Prostate gland (tissue), 2 donors: Measurements from ENCODE around the gene AVPR2. TPM values are rescaled to one million over a fixed set of nuclear protein-coding genes. Genes with fewer than 3 reads are reported as not detected.

Source experiments
- DNase-seq: peaks from one replicate; pipeline ENCODE4 v3.0.0-alpha.2; 2019; ENCODE audit warnings: low spot score
- H3K27ac ChIP-seq, 2 donors: fragments of 200-600 bp; sonication (generic); 2 replicates each; pipeline ENCODE4 v1.5.1; 2017 to 2019
- H3K27me3 ChIP-seq: fragments of 200-600 bp; sonication (generic); replicated peaks from 2 replicates; pipeline ENCODE4 v1.5.1; 2019; ENCODE audit not compliant: insufficient read depth
- H3K36me3 ChIP-seq, 2 donors: fragments of 200-600 bp; sonication (generic); 1 replicate in 1 of 2; 2 replicates in 1 of 2; pipeline versions ENCODE4 v1.5.1 to v1.8.1; 2017 to 2019
- H3K4me1 ChIP-seq: fragments of 200-600 bp; sonication (generic); replicated peaks from 2 replicates; pipeline ENCODE4 v1.5.1; 2019
- H3K4me3 ChIP-seq, 2 donors: fragments of 200-600 bp; sonication (generic); 2 replicates each; pipeline ENCODE4 v1.5.1; 2017 to 2019
- H3K9me3 ChIP-seq: fragments of 200-600 bp; sonication (generic); 2 replicates; pipeline ENCODE4 v1.5.1; 2017
- POLR2A ChIP-seq: fragments of 450-650 bp; IDR thresholded peaks from one replicate; pipeline ENCODE4 v1.6.1; 2016; ENCODE audit warnings: antibody characterized with exemption, mild to moderate bottlenecking
- POLR2AphosphoS5 ChIP-seq: sonication (generic); formaldehyde crosslinking; IDR thresholded peaks from one replicate; pipeline ENCODE4 v1.6.1; 2017; ENCODE audit warnings: antibody characterized with exemption
- WGBS: methylation state at CpG from one replicate; pipeline ENCODE4 v1.1.5; 2018; 5-methylcytosine and 5-hydroxymethylcytosine counted together
- intact Hi-C: fragments of 100-400 bp; cut with DNase I; formaldehyde crosslinking; loops from one replicate; pipeline ENCODE4 v1.14.2; 2022
- total RNA-seq, 2 donors: library from RNA; depleted of rRNA; stranded (reverse); fragments of >200 nt; gene quantifications; one replicate each; pipeline ENCODE4 v1.1.0, GENCODE V29; 2016
- TF ChIP-seq, protein P1 (sequence below), 4 experiments: fragments of 200-600 bp in 2 of 4; fragments of 450-650 bp in 2 of 4; sonication (generic) in 2 of 4; IDR thresholded peaks; 1 replicate in 3 of 4; 2 replicates in 1 of 4; pipeline ENCODE4 v1.5.1; 2016 to 2019; ENCODE audit warnings: antibody characterized with exemption in 4 of 4, mild to moderate bottlenecking in 2 of 4, moderate library complexity in 2 of 4

AVPR2 gene
- total RNA-seq, 2 donors from 2014 or later = 0.41 to 2.5 TPM

DNA sequence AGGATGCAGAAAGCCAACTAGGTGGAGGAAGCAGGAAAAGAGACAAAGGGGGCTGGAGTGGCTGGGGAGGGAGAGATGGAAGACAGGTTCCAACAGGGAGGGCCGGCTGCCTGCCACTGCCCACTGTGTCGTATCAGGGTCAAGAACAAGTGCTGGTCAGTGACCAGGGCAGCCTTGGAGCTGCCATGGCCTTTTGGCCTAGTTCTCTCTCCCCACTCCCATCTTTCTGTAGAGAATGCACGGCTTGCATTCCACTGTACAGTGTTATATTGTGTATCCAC is 30.4 kb upstream of the AVPR2 start:
- intact Hi-C loops = no loop called here
- Histone ChIP-seq H3K9me3 (no peaks in the 10 kb centered on the region), H3K36me3 (no peaks in the 10 kb centered on the region), H3K27me3 (no peaks in the 10 kb centered on the region), H3K27ac (no peak overlapping the region), H3K4me3 (no peak overlapping the region), H3K4me1 (no peaks in the 10 kb centered on the region)
- TF ChIP-seq POLR2AphosphoS5 = no peak
- TF ChIP-seq, protein P1, sequence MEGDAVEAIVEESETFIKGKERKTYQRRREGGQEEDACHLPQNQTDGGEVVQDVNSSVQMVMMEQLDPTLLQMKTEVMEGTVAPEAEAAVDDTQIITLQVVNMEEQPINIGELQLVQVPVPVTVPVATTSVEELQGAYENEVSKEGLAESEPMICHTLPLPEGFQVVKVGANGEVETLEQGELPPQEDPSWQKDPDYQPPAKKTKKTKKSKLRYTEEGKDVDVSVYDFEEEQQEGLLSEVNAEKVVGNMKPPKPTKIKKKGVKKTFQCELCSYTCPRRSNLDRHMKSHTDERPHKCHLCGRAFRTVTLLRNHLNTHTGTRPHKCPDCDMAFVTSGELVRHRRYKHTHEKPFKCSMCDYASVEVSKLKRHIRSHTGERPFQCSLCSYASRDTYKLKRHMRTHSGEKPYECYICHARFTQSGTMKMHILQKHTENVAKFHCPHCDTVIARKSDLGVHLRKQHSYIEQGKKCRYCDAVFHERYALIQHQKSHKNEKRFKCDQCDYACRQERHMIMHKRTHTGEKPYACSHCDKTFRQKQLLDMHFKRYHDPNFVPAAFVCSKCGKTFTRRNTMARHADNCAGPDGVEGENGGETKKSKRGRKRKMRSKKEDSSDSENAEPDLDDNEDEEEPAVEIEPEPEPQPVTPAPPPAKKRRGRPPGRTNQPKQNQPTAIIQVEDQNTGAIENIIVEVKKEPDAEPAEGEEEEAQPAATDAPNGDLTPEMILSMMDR (IDR thresholded peaks at IDR 0.05) = no peak
- no peak for TF ChIP-seq POLR2A
- no peak for DNase-seq
- no CpG with 5 or more reads among the region's 3 CpGs for WGBS

DNA sequence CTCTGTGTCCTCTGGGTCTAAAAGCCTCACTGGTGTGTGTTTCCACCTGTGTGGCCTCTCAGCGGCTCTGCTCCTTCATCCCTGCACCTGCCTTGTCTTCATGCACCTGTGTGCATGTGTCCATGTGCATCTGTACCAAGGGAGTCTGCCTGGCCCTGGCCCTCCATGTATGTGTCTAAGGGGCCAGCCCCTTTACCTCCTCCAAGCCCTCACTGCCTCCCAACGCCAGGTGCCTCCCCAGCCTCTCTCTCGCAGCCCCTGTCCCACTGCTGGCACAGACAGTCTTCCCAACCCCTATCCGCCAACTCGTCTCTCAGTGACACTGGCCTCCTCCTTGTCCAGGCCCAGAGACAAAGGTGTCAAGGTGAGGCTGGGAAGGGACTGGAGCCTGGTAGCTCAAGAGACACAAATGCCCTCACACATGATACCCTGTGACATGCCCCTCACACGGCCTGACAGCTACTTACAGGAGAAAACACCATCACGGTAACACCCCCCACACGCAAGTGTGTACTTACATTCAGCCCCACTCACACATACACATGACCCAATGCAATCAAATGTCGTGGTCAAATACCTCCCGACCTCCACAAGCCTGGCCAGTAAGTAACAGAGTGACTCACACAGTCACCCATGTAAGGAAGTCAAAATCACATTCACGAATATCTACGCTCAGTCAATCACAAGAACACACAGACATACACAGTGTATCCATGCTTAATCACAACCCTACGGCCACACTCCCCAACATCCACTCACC is 29.9 kb upstream of the AVPR2 start:
- H3K36me3 ChIP-seq = no peaks in the 10 kb centered on the region
- no peaks in the 10 kb centered on the region for H3K4me1 ChIP-seq
- DNase-seq = no peak
- intact Hi-C loops = no loop called here
- no peak overlapping the region for H3K4me3 ChIP-seq
- 86% methylated on average over 12 of the region's 13 CpGs for WGBS
- TF ChIP-seq, protein P1 (IDR thresholded peaks at IDR 0.05) = no peak
- TF ChIP-seq POLR2AphosphoS5 (no peak), POLR2A (no peak)
- no peaks in the 10 kb centered on the region for H3K27me3 ChIP-seq
- H3K9me3 ChIP-seq = no peaks in the 10 kb centered on the region
- H3K27ac ChIP-seq = no peak overlapping the region

DNA sequence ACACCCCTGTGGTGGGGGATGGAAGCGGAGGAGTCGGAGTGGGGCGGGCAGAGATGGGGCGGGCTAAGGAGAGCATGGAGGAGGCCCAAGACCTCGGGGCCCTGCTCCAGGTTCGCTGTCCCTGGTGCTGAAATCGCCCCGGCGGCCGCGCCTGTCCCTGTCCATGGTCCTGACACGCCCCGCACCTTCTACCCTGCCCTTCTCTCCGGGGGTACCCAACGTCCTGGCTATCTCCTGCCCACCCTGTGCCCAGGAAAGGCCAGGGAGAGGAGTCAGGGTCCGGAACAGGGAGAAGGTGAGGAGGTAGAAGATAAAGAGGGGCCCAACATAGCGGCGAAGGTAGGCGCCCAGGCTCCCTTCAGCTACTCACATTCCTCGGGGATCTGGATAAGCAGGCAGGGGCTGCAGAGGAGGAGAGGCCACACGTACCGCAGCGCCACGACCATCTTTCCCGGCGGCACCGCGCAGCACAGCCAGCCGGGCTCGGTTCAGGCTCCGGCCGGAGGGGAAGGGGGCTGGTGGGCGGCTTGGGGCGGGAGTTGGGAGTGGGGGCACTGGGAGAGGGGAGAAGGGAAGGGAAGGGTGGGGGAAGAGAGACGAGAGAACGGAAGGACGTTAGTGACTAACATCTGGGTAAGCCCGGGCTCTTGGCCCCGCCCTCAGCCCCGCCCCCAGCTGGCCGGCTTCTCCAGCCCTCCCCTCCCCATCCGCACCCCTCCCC is 28.9 kb upstream of the AVPR2 start:
- Histone ChIP-seq H3K4me1 (no peaks in the 10 kb centered on the region), H3K36me3 (no peaks in the 10 kb centered on the region), H3K9me3 (no peaks in the 10 kb centered on the region), H3K27ac (no peak overlapping the region), H3K27me3 (no peaks in the 10 kb centered on the region), H3K4me3 (no peak overlapping the region)
- TF ChIP-seq, protein P1 (IDR thresholded peaks at IDR 0.05) = no peak
- TF ChIP-seq POLR2AphosphoS5 (peak; percentile 38), POLR2A (no peak)
- DNase-seq = peak; percentile 17
- WGBS = 2% methylated on average over 32 of the region's 42 CpGs
- intact Hi-C loops = no loop called here

DNA sequence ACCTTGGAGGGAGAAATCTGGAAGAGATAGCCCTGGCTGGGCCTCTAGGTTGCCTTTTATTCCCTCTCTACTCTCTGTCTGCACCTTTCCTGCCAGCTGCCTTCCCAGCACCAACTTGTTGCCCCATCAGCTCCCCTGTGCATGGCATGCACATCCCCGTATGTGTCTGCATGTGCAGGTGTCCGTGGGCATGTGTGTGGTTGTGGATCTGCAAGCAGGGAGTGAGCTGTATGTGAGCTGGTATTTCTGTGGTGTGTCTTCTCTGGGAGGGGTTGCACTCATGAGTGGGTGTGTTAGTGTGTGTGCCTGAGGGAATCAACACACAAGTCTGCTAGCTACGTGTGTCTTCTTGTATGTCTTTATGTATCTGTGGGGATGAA is 28.4 kb upstream of the AVPR2 start:
- Histone ChIP-seq H3K4me3 (no peak overlapping the region), H3K27ac (no peak overlapping the region), H3K4me1 (no peaks in the 10 kb centered on the region), H3K27me3 (no peaks in the 10 kb centered on the region), H3K36me3 (no peaks in the 10 kb centered on the region), H3K9me3 (no peaks in the 10 kb centered on the region)
- DNase-seq = no peak
- WGBS = 74% methylated on average over 3 of the region's 3 CpGs
- intact Hi-C loops = no loop called here
- TF ChIP-seq POLR2AphosphoS5 (no peak), POLR2A (no peak)
- TF ChIP-seq, protein P1 (IDR thresholded peaks at IDR 0.05) = no peak
